HG03460 (cell line): ENCODE measurements around the gene MYH7.
"Not testable (repeated sequence)": the region's sequence is repeated elsewhere in the genome, so short reads cannot be mapped to it uniquely, and the experiment has no call there.

Experiments used
- ATAC-seq: cut with Tn5 transposase; IDR thresholded peaks from one replicate; pipeline ENCODE4 v1.9.1; 2021; ENCODE audit not compliant: unreplicated experiment

MYH7 gene

DNA sequence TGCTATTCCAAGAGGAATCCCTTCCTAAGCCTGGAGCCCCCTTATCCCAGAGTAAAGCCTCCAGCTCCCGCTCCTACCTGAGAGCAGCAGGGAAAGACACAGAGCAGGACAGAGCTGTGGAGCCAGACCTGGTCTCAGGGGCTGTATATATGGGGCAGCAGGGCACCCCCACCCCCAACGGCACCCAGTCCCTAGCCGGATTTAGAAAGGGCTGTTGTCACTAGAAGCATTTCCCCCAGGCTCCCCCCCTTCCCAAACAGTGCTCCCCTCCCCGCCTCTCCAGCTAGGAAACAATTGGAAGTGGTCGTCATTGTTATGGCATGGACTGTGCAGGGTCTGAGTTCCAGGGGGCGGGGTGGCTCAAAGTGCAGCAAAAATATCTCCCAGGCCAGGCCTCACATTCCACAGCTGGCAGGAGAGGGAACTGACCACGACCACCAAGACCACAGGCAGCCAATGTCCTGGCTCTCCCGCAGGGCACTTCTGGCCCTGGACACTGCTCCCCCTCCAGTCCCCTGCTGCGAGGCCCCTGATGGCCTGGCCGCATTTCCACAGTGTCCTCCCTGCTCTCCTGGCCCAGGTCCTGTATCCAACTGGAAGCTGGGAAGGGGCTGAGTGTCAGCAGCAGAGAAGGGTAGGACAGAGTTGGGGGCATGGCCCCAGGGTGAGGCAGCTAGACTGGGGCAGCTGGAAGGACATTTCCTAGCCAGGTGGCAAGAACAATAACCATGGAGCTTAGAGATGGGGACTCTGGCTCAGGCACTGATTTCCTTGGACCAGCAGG, at the start of gene MYH7:
TSS of gene MYH7 (minus strand) at position 118 of the 784 bp plus-strand sequence. CDS start 1,928 bp downstream, outside the sequence.
- ATAC-seq: no peak

DNA sequence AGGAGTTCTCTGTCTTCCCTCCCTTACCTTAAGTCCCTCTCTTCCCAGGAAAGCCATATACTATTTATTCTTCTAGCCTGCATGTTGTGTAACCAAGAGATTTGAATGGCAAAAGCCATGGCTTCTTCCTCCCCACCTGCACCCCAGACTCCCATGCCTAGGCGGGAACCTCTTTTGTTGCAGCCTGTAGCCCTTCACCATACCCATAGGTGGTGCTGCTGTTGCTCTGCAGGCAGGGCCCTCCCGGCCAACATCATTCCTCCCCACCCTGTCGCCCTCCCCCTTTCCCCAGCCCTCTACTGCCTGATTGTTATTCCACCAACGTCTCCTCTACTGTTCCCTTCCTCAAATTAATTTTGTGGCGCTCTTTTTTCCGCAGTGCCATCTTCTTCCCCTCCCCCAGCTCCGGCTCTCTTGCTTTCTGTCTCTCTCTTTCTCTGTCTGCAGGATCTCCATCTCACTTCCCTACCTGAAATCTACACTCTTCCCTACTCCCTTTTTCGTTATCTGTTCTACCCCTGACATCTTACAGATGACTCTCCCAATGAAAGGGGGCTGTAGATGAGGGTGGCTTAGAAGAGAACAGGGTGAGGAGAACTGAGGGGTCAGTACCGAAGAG, 47.9 kb upstream of the MYH7 start:
- no peak for ATAC-seq

DNA sequence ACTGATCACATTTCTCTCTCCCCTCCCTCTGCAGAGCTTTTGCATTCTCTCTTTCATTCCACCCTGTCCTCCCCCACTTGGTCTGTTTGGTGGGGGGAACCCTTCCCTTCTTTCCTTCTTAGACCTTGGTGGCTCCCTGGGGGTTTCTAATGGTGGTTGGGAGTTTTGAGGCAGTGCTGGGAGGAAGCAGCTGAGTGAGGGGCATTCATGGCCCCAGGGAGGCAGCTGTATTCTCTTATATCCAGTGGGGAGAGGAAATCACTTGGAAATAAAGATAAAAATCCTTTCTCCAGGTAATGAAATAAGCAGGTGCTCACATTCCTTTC, 47.3 kb upstream of the MYH7 start:
- no peak for ATAC-seq

DNA sequence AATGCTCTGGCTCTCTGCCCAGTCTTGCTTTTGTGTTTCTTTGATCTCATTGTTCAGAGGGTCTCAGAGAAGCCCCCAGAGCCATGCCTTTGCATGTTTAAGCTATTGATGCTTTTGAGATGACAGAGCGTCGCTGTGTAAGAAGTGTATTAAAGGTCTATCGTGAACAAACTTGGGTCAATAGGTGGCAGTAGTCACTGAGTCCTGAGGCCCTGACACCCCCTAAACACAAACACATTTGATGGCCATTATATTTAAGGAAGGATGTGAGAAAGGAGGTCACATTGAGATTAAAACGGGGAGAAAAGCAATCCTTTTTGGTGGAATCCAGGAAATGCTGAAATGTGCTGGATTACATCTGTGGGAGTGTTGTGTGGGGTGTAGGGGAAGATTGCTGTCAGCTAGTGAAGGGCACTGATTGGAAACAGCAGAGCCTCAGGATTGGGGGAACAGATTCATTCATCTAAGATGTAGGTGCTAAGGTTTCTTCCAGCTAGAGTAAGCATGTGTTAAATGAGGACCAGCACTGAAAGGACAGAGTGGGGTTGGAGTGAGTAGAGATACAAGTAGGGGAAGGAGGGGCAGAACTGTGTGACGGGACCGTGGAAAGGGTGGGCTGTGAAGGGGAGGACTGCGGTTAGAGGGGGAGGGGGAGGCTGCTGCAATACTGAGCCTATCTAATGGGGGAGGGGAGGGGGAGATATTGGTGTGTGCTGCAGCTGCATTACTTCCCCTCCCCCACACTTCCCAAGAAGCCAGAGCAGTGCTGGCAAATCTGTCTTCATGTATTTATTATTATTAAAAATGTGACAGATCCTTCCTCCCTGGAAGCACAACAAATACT, 46.7 kb upstream of the MYH7 start:
- no peak for ATAC-seq

DNA sequence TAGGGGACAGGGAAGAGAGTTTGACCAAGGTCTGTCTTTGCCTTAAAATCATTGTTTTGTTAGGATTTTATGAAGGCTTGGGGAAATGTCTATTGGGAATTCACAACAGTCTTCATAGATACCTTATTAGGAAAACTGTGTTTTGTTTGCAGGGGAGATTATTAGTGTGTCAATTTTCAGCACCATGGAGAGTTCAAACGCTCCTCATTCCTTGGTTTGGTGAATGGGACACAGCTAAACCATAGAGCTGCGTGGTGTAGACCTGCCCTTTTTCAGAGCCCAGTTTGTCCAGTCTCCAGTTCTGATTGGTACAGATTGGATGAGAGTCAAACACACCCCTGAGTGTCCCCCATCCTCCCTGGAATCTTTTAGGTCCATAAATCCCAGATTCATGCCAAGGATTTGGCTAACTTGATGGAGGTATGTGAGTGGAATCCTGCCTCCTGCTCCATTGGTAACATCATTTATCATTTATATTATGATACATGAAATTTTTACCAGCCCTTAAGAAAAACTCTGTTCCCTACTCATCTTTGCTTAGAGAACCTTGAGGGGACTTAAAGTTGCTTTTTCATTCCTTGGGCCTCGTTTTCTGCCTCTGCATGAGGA, 46.0 kb upstream of the MYH7 start:
- ATAC-seq: no peak

DNA sequence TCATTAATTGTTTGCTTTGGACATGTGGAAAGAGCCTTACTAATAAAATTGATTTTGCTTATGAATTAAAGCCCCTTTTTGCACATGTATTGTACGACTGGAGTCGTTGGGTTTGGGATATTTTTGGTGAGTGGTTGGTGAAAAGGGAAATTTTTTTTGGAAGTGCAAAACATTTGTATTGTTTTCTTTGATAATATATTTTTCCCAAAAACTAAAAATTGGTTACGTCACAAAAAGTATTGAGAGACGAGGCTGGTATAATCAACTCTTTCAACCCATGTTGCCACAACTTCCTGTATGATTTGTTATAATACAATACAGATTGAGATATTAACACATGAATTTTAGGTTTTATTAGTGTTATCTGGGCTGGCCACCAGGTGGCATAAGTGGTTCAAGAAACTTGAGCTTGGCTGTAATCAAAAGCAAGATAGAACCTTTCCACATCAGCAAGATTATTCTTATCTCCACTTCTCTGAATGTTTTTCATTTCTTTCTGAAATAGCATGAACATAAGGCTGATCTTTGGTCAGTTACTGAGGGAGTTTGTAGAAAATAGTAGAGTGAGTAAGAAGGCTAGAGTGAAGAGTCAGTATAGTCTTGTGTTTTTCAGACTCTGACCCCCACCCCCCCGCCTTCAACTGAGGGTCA, 42.8 kb upstream of the MYH7 start:
- no peak for ATAC-seq

DNA sequence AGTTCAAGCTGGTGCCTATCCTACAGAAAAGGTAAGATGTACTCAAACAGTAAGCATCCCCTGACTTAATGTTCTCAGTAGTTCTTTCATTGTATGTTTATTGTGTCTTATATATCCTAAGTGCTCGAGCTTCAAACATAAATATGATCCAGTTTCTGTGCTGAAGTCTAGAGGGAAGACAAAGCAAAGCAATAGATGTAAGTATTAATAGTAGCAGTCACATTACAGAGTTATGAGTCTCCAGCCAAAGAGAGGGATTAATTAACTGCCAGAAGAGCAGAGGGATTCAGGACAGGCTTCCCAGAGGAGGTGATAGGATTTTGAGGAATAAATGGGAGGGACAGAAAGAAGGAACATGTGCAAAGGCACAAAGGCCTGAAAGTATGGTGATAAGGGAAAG, 35.5 kb upstream of the MYH7 start:
- no peak for ATAC-seq

DNA sequence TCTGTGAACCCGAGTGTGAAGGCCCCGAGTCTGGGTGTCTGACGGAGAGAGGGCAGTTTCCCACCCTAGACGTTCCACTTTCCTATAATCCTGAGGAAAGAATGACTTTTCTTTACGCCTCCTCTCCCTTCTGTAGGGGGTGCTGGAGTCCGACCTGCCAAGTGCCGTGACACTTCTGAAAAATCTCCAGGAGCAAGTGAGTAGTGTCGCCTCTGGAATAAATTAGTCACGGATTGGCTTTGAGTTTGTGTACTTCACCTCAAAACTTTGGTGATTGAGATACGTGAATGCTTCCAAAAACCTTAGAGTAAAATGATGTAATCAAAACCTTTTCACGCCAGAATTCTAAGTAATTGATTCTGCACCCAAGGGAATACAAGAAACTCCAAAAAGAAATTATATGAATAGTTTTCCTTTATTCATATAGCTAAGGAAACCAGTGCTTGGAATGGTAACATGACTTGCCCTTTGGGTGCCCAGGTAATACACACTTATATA, 34.5 kb upstream of the MYH7 start:
- peak; percentile 3 for ATAC-seq

DNA sequence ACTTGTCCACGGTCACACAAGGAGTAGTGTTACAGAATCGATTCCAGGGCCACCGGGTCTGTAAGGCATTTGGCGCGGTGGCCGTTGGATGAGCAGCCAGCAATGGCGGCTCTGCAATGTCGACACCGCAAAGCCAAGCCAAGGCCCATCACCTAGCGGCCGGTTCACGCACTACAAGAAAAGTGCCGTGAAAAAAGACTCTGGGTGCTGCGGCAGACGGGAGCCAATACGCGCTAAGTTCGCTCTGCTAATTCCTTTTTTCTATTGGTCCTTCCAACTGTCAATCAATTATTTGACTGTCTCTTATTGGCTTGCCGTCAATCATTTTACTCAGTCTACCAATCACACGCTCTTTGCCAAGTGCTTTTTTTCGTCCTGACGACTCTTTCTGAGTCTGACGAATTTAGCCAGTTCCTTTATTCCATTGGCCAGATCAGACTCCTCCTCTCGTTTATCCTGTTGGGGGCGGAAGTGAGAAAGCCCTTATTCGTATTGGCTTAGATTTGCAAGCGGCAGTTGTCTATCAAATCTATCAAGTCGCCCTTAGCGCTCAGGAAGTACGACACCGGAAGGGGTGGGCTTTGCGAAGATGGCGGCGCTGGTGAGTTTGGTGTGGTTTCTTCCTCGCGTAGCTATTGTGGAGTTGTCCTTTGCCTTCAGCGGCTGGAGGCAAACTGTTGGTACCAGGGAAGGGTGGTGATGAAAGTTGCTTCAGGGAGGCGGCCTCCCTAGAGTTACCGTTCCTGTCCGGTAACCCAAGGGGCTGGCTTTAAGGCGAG, 33.9 kb upstream of the MYH7 start, which contains the start of gene NGDN:
TSS of gene NGDN (plus strand) at position 577 of the 779 bp plus-strand sequence. CDS start at position 590, 13 bp downstream.
- ATAC-seq: peak; percentile 95

DNA sequence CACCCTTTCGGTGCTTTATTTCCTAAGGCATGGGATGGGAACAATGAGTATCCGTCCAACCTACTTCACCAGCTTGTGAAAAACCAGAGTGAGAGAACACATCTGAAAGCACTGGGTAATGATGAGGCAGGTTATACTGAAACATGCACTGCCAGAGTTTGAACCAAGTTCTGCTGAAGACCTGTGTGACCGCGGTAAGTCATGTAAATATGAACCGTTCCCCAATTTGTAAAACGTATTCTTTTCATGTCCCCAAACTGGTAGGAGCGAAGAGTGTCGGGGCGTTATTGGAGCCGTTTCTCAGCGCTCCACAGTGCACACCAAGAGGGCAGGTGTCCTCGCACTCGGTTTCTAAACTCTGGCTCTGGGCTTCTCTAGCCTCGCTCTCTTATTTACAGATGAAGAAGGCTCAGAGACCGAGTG, 33.3 kb upstream of the MYH7 start:
- ATAC-seq: no peak

DNA sequence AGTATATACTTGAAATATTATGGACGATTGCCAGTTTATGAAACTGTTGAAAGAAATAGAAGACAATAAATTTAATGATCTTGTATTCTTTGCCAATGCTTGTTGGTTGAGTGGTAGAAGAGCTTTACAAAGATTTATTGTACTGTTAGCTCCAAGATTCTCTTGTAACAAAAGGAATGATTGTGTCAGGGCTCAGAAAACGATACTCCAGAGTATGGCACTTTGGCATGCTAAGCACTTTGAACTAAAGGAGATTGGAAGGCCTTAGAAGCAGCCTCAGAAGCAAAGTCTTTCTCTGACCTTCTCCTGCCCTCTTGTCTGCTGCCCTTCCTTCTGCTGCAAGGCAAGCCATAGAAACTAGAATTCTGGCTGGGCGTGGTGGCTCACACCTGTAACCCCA, 29.8 kb upstream of the MYH7 start:
- no peak for ATAC-seq

DNA sequence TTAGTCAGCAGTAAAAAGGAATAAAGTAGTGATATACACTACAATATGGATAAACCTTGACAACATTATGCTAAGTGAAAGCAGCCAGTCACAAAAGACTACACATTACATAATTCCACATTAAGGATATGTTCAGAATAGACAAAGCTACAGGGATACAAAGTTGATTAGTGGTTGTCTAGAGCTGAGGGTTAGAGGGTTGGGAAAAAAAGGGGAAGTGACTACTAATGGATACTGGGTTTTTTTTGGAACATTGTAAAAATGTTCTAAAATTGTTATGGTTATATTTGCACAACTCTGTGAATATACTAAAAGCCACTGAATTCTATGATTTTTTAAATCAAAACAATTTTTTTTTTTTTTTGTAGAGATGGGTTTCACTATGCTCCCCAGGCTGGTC, 29.2 kb upstream of the MYH7 start:
- no peak for ATAC-seq

DNA sequence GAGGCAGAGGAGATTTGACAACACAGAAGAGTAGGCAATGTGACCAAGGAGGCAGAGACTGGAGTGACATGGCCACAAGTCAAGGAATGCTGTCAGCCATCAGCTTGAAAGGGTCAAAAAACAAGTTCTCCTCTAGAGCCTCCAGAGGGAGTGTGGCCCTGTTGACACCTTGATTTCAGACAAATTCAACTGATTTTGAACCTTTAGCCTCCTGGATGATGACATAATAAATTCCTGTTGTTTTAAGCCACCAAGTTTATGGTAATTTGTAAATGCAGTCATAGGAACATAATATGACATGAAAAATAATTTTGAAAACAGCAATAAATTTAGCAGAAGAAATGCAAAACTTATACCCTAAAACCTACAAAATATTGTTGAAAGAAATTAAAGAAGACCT, 25.5 kb upstream of the MYH7 start:
- ATAC-seq: no peak

DNA sequence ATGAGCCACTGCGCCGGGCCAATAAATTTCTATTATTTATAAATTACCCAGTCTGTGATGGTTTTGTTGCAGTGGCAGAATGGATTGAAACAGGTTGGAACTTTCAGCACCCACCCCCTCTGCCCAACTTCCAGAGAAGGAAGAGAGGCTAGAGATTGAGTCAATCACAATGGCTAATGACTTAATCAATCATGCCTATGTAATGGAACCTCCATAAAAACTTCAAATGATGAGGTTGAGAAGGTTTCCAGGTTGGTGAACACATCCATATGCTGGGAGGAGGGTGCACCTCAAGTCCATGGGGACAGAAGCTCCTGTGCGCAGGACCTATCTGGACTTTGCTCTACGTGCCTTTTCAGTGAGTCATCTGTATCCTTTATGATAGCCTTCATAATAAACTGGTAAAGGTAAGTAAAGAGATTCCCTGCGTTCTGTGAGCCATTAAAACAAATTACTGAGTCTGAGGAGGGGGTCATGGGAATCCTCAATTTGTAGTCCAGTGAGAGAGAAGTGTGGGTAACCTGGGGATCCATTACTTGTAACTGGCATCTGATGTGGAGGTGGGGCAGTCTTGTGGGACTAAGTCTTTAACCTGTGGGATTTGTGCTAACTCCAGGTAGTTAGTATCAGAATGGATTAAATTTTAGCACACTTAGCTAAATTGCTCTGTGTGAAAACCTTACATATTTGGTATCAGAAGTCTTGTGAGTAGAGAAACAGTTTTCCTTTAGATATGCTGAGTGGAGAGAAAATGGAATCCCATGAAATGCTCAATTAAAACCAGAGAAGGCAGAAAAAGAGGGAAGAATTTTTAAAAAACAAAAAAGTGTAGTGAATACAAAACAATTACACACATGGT, 22.4 kb upstream of the MYH7 start:
- ATAC-seq: no peak

DNA sequence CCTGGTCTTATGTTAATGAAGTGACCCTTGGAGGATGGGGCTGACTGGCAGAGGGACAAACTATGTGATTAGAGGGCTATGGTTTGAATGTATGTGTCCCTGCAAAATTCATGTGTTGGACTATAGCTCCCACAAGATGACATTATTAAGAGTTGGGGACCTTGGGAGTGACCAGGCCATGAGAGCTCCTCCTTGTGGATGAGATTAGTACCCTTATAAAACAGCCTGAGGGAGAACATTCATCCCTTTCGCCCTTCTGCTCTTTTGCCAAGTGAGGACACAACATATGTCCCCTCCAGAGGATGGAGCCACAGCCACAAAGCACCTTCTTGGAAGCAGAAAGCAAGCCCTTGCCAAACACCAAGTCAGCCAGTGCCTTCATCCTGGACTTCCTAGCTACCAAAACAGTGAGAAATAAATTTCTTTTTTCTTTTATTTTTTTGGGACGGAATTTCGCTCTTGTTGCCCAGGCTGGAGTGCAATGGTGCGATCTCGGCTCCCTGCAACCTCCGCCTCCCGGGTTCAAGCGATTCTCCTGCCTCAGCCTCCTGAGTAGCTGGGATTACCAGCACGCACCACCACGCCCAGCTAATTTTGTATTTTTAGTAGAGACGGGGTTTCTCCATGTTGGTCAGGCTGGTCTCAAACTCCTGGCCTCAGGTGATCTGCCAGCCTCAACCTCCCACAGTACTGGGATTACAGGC, 21.6 kb upstream of the MYH7 start:
- not testable (repeated sequence) for ATAC-seq

DNA sequence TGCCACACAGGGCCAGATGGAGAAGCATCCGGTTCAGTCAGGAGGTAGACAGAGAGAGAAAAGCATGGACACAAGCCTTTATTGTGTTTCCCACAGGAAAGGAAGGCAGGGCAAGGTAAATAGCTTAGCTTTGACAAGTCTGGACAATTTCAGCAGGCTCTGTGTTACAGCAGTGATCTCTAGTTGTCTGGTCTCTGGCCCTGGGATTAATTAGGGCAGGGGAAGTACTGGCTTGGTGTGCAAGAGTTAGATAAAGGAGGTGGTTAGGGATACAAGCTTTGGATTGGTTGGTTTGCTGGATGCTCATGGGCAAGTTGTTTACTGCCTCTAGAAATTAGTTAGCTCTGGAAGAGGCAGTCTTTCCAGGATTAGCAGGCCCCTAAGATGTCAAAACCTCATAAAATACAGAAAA, 19.0 kb upstream of the MYH7 start:
- no peak for ATAC-seq

DNA sequence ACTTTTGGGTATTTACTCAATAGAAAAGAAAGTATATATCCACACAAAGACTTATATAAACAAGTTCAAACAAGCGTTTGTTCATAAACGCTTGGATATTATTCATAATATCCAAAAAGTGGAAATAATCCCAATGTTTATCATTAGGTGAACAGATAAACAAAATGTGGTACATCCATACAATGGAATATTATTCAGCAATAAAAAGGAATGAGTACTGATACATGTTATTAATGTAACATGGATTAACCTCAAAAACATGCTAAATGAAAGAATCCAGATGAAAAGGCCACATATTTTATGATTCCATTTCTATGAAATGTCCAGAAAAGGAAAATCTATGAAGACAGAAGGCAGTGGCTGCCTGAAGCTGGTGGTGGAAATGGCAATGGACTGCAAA, 16.8 kb upstream of the MYH7 start:
- ATAC-seq: no peak

DNA sequence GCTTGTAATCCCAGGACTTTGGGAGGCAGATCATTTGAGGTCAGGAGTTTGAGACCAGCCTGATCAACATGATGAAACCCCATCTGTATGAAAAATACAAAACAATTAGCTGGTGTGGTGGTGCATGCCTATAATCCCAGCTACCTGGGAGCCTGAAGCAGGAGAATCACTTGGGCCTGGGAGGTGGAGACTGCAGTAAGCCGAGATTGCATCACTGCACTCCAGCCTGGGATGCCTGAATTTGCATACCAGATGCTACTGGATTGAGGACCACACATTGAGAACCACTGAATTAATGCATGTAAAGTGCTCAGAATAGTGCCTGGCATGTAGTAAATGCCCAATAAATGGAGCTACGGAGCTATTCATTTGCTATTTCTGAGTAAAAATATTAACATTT, 14.9 kb upstream of the MYH7 start:
- no peak for ATAC-seq
